ENCODE data around the gene OR4D10.

- TF ChIP-seq CTCF (conservative IDR thresholded peaks at IDR 0.05; ENCODE audit: low read depth, low read length) (no peak), EZH2phosphoT487 (IDR thresholded peaks at IDR 0.05; ENCODE audit: borderline replicate concordance, low read length) (no peak)
These were observed 46.6 kb upstream of the OR4D10 start, which contains the start of gene OR5A2 for GRCh38 chr11:59426361-59427067.

All from PC-3 (cell line).